Measurements from ENCODE around the gene OTULINL. TPM values are rescaled to one million over a fixed set of nuclear protein-coding genes. Genes with fewer than 3 reads are reported as not detected.

The OTULINL gene
- total RNA-seq, 1 donor from 2014 or later = 6.0 TPM

DNA sequence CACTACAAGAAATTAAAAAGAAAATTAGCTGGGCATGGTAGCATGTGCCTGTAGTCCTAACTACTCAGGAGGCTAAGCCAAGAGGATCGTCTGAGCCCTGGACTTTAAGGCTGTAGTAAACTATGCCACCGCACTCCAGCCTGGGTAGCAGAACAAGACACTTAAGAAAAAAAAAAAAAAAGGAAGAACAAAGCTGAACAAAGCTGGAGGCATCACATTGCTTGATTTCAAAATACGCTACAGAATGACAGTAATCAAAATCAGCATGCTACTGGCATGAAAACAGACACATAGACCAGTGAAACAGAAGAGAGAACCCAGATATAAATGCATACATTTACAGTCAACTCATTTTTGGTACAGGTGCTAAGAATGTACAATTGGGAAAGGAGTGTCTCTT, 68.5 kb downstream of the OTULINL start:
- no peak for DNase-seq (ENCODE audit: missing footprints)
- no peak for ATAC-seq
- intact Hi-C loops (cut with DNase I) = no loop called here

- ATAC-seq (no peak), DNase-seq (ENCODE audit: missing footprints) (no peak)
- intact Hi-C loops (cut with DNase I) = no loop called here
Measured at GRCh38 chr5:14655146-14655741, 73.7 kb downstream of the OTULINL start.

DNA sequence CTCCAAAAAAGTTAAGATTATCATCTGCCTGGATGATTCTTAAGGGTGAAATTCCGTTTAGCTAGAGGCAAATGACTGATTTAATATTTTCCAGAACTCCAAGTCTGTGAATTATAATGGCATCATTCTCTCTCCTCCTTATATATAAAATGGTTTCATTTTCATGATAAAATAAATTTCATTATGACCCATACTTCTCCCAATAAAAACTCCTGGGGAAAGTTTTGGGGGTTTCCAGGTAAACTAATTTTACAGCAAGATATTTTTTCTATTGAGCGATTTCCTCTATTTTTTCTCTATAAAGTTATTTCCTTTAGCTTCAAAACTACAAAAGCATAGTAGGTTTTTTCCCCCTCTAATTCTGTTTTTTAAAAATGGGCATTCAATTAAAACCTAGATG, 75.3 kb downstream of the OTULINL start:
- no peak for DNase-seq (ENCODE audit: missing footprints)
- ATAC-seq = no peak
- intact Hi-C loops (cut with DNase I) = no loop called here

GRCh38 chr5:14659821-14660607, 78.4 kb downstream of the OTULINL start:
- intact Hi-C loops (cut with DNase I) = loop anchor here (5.0 kb wide), 1 partner anchor 308 kb away; no protein-coding TSS in a partner anchor
- no peak for ATAC-seq
- no peak for DNase-seq (ENCODE audit: missing footprints)

DNA sequence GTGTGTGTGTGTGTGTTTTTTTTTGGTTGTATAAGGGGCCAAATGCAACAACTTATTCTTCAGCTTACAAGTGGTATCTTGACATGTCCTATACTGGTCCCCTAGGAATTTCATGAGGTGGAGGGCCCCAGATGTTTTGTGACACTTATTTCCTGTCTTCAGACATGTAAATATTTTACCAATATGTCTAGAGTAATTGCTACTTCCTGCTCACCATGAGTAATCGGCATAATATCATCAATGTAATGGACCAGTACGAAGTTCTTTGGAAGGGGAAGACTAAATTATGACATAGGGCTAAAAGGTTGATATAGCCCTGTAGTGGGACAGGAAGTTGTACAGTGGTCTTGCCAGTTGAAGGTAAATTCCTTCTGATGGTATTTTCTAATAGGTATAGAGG, 79.2 kb downstream of the OTULINL start:
- intact Hi-C loops (cut with DNase I) = loop anchor here (5.0 kb wide), 1 partner anchor 309 kb away; no protein-coding TSS in a partner anchor

More for the DNA sequence above, 79.2 kb downstream of the OTULINL start:
- DNase-seq (ENCODE audit: missing footprints) (no peak), ATAC-seq (no peak)

Other genes with a start within 250 kb of the OTULINL start
- 22.4 TPM for gene OTULIN, start 82.9 kb downstream of the OTULINL start, total RNA-seq